AG04449 (cell line): Measurements from ENCODE around the gene IER3IP1.

Source experiments
- CTCF ChIA-PET: fragments of 350-600 bp; formaldehyde crosslinking; extraction: SDS; loops from one replicate; lab custom pipeline; 2021; ENCODE audit warnings: antibody characterized with exemption; lab: Yijun Ruan, JAX
- POLR2A ChIA-PET: fragments of 400-600, 350-600 bp; formaldehyde crosslinking; extraction: SDS; loops from one replicate; lab custom pipeline; 2020; ENCODE audit warnings: antibody characterized with exemption, inconsistent platforms; lab: Yijun Ruan, JAX
- DNase-seq: peaks from one replicate; pipeline ENCODE4 v3.0.0-alpha.2; 2010; ENCODE audit warnings: low read depth, low spot score
- H3K4me3 ChIP-seq: 2 replicates; pipeline ENCODE4 v1.5.1; 2011; ENCODE audit warnings: low read depth, mild to moderate bottlenecking, control low read depth, low read length
- TF ChIP-seq, protein P1 (sequence below): IDR thresholded peaks from one replicate; pipeline ENCODE4 v1.5.1; 2011; ENCODE audit warnings: mild to moderate bottlenecking, moderate library complexity, low read length, control low read depth, inconsistent platforms; ENCODE audit not compliant: insufficient read depth; ENCODE audit errors: missing control alignments

Gene IER3IP1, protein sequence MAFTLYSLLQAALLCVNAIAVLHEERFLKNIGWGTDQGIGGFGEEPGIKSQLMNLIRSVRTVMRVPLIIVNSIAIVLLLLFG

DNA sequence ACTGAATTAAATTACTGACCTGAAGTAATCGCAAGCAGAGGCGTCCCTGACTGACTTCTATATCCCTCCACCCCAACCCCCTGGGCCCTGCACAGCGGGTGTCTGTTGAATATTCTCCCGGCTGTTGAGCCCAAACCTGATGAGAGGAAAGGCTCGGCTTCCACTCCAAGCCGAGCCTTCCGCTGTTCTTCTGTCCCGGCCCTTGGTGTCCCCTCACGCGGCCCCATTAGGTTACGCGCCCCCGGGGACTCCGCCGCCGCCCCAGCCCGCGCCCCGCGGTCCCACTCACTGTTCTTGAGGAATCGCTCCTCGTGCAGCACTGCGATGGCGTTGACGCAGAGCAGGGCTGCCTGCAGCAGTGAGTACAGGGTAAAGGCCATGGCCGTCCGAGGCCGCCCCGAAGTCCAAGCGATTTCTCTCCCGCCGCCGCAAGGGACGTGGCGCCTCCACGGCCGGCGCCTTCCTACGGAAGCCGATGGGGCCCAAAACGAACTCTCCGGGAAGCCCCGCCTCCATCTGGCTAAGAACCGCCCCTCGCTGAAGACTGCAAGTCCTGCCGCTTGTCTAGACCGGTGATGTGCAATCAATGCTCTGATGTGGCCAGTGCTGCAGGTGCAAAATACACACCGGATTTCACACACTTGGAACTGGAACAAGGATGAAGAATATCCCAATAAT lies at the start of gene IER3IP1:
Gene IER3IP1 (minus strand): TSS at position 467 of the 678 bp plus-strand sequence. CDS start 87 bp downstream, at position 380.
- peak; percentile 59 for DNase-seq
- peak within 1 kb of the TSS; percentile 88 for H3K4me3 ChIP-seq
- CTCF ChIA-PET, result no interaction called here
- POLR2A ChIA-PET, result no interaction called here
- TF ChIP-seq, protein P1, sequence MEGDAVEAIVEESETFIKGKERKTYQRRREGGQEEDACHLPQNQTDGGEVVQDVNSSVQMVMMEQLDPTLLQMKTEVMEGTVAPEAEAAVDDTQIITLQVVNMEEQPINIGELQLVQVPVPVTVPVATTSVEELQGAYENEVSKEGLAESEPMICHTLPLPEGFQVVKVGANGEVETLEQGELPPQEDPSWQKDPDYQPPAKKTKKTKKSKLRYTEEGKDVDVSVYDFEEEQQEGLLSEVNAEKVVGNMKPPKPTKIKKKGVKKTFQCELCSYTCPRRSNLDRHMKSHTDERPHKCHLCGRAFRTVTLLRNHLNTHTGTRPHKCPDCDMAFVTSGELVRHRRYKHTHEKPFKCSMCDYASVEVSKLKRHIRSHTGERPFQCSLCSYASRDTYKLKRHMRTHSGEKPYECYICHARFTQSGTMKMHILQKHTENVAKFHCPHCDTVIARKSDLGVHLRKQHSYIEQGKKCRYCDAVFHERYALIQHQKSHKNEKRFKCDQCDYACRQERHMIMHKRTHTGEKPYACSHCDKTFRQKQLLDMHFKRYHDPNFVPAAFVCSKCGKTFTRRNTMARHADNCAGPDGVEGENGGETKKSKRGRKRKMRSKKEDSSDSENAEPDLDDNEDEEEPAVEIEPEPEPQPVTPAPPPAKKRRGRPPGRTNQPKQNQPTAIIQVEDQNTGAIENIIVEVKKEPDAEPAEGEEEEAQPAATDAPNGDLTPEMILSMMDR, result peak; percentile 21

DNA sequence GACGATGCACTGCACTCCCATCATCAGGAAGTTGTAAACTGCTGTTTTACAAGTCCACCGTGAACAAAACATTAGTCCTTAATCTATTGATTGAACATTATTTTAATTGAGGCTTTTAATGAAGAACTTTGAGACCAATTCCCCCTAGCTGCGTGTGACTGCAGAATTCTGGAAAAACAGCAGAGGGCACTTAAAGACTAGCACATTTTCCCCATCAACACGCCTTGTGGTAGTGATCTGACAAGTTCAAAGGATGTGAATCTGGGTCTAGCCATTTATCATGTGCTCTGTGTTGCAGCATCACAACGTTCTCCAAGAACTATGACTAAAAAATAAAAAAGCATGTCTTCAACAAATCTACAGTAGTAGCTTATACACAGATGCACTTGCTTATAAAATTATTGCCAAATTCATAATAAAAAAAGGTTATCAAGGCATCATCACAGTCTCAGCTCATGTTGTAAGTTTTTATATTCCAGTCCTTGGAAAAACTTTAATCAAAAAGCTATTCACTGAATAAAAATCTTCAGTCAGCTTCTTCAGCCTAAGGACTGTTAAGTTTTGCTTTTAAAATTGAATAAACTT lies 39.5 kb upstream of the IER3IP1 start:
- POLR2A ChIA-PET, result no interaction called here
- no peak overlapping the region for H3K4me3 ChIP-seq
- DNase-seq, result peak; percentile 33
- TF ChIP-seq, protein P1, result peak; percentile 58
- CTCF ChIA-PET, result interaction anchor here (0.6 to 5.7 kb wide), 32 partner anchors 10 to 713 kb away, joined by 3 to 228 read pairs (median 4); no protein-coding TSS in a partner anchor

DNA sequence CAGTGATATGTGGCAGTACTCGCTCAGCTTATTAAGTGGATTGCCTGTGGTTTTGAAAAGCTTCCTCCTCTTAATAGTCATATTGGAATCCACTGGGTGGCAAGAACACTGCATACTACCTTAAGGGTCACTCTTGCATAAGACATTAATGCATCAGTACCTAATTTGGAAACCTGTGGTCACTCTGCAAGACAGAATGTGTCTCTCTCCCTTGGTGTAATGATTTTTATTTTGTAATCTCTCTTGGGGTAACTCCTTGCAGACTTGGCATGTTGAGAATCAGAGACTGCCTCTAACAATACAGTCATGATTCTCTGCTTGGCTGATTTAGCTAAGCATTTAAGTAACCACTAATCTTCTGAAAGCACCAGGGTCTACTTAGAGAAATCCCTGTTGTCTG lies 33.0 kb upstream of the IER3IP1 start:
- no peak for DNase-seq
- ChIA-PET POLR2A (no interaction called here), CTCF (interaction anchor here (0.6 to 3.6 kb wide), 9 partner anchors 8 to 546 kb away, joined by 3 to 27 read pairs (median 4); no protein-coding TSS in a partner anchor)
- TF ChIP-seq, protein P1, result no peak
- no peak overlapping the region for H3K4me3 ChIP-seq

DNA sequence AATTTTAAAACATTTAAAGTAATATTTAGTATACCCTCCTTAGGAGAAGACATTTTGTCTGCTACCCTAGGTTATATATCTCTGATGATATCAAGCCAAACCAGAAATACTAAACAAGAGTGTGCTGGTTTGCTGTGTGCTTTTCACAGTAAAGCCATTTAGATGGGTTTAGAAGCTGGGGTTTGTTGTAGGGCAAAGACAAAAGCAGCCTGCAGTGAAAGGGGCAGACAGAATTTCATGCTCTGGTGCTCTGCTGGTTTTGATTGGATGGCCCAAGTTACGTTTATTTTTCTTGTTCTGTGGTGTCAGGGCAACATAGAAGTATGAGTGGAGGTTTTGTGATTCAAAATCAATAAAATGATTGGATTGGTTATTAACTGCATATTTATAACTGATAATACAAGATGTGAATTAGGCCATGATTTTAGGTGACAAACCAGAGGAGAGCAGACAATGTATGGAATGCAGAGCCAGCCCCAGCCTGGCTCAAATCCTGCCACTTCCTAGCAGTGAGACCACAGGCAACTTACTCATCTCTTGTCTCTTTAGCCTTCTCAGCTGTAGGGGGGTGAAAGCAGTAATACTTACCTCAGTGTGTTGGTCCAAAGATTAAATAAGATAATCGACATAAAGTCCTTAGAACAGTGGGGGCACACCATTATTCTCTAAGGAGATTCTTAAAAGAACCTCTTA lies 30.9 kb upstream of the IER3IP1 start:
- ChIA-PET CTCF (interaction anchor here (0.6 to 3.6 kb wide), 10 partner anchors 13 to 548 kb away, joined by 3 to 27 read pairs (median 4); no protein-coding TSS in a partner anchor), POLR2A (no interaction called here)
- no peak overlapping the region for H3K4me3 ChIP-seq
- no peak for DNase-seq
- TF ChIP-seq, protein P1, result no peak

DNA sequence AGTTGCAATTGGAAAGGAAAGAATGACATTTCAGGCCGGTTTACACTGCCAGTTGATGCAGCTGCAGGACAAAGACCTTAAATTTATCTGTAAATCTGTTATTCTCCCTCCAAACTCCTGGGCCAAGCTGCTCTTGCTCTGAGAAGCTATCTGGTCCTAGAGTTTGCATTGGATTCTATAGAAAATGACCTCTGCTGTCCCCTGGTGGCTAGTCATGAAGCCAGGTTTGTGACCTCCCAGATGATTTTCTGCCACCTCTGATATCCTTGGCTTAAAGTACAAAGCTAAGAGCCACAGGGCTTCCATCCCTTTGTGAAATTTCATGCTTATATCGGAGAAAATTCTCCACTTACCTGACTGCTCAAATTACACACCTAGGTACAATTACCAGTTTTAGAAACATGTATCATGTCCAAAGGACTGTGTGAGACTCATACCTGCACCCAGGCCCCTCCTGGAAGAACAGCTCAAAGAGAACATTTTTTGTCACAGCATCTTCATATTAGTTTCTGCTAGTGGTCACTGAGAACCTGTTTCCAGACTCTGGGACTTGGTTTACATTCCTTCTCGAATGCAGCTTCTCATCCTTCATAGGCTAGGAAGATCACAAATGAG lies 28.9 kb upstream of the IER3IP1 start:
- no peak for DNase-seq
- POLR2A ChIA-PET, result interaction anchor here (0.6 to 1.3 kb wide), 2 partner anchors 104 to 704 kb away, joined by 3 to 4 read pairs; no protein-coding TSS in a partner anchor
- no peak overlapping the region for H3K4me3 ChIP-seq
- TF ChIP-seq, protein P1, result peak; percentile 77
- CTCF ChIA-PET, result interaction anchor here (0.5 to 7.5 kb wide), 34 partner anchors 10 to 924 kb away, joined by 3 to 187 read pairs (median 4); partner anchors contain the start of gene HDHD2
